22Rv1 (cell line): Measurements from ENCODE around the gene MGAT5.

Experiments
- H3K27ac ChIP-seq: fragments of 450-650 bp; 2 replicates; pipeline ENCODE4 v1.5.1; 2017
- ZFX ChIP-seq: fragments of 450-650 bp; IDR thresholded peaks from 2 replicates; pipeline ENCODE4 v1.6.1; 2017; ENCODE audit warnings: antibody characterized with exemption, borderline replicate concordance
- TF ChIP-seq, protein P1 (sequence below): fragments of 450-650 bp; IDR thresholded peaks from 2 replicates; pipeline ENCODE4 v1.5.1; 2017; ENCODE audit warnings: mild to moderate bottlenecking

Gene MGAT5

DNA sequence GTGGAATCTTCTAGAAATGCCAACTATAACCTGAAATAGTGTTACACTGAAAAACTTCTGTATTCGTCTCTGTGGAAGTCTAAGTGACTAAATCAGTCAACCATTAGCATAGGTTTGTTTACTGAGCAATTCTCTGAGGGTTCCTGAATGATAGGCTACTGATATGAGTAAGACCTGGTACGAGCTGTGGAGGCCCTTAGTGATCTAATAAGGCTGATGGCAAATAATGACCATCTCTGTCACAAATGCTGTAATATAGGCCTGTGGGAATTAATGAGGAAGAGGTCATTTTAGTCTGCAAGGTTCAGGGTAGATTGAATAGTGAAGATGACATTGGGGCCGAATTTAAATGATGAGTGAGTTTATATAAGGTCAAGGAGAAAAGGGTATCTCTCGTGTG is 82.5 kb downstream of the MGAT5 start:
- H3K27ac ChIP-seq, result no peak overlapping the region
- no peak for TF ChIP-seq ZFX
- TF ChIP-seq, protein P1, sequence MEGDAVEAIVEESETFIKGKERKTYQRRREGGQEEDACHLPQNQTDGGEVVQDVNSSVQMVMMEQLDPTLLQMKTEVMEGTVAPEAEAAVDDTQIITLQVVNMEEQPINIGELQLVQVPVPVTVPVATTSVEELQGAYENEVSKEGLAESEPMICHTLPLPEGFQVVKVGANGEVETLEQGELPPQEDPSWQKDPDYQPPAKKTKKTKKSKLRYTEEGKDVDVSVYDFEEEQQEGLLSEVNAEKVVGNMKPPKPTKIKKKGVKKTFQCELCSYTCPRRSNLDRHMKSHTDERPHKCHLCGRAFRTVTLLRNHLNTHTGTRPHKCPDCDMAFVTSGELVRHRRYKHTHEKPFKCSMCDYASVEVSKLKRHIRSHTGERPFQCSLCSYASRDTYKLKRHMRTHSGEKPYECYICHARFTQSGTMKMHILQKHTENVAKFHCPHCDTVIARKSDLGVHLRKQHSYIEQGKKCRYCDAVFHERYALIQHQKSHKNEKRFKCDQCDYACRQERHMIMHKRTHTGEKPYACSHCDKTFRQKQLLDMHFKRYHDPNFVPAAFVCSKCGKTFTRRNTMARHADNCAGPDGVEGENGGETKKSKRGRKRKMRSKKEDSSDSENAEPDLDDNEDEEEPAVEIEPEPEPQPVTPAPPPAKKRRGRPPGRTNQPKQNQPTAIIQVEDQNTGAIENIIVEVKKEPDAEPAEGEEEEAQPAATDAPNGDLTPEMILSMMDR, result no peak

DNA sequence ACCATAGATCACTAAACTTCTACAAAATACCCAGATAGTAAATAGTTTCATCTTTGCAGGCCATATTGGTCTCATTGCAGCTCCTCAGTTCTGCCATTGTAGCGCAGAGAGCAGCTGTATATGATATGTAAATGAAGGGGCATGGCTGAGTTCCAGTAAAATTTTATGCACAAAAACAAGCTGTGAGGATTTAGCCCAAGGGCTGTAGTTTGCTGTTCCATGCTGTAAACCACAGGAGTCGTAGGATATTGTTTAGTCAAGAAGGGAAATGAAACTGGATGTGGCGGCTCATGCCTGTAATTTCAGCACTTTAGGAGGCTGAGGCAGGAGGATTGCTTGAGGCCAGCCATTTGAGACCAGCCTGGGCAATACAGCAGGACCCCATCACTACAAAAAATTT is 83.0 kb downstream of the MGAT5 start:
- no peak overlapping the region for H3K27ac ChIP-seq
- TF ChIP-seq, protein P1, result no peak
- TF ChIP-seq ZFX, result no peak

DNA sequence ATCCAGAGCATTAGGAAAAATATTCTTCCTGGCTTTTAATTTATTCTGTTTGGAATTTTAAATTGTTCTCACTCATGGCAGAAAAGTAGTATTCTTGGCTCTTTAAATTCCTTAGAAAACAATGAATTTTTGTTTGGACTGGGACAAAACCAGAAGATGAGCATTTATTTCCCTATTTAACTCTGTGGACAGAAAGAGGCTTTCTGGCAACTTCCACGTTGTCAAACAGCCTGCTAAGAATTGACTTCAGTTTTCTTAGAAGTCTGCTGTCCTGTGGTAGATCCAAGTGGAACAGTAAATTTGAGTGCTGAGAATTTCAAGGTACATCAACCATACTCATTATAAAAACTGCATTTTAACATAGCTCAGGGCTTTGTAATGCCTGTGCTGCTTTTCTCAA is 83.8 kb downstream of the MGAT5 start:
- H3K27ac ChIP-seq, result no peak overlapping the region
- TF ChIP-seq ZFX, result no peak
- TF ChIP-seq, protein P1, result no peak

DNA sequence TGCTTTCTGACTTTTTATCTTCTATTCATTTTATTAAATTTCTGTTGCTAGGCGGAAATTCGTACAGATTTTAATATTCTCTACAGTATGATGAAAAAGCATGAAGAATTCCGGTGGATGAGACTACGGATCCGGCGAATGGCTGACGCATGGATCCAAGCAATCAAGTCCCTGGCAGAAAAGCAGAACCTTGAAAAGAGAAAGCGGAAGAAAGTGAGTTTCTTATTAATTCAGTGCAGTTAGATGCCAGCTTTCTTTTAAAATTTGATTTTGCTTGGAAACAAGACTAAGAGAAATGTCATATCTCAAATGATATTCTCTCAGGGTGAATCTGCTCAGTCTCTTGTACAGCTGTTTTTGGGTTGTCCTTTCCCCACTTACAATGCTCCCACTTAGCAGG is 84.3 kb downstream of the MGAT5 start:
- no peak overlapping the region for H3K27ac ChIP-seq
- TF ChIP-seq ZFX, result no peak
- TF ChIP-seq, protein P1, result no peak

DNA sequence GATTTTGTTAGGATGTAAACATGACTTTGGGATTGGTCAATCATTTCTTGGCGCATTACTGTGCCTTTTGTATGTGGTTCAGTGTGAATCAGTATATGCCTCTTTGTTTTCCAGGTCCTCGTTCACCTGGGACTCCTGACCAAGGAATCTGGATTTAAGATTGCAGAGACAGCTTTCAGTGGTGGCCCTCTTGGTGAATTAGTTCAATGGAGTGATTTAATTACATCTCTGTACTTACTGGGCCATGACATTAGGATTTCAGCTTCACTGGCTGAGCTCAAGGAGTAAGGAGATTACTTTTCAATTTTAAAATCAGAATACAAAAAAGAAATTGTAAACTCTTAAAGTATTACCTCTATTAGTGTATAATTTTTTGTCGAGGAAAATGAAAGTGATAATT is 87.6 kb downstream of the MGAT5 start:
- H3K27ac ChIP-seq, result no peak overlapping the region
- TF ChIP-seq, protein P1, result no peak
- TF ChIP-seq ZFX, result no peak

DNA sequence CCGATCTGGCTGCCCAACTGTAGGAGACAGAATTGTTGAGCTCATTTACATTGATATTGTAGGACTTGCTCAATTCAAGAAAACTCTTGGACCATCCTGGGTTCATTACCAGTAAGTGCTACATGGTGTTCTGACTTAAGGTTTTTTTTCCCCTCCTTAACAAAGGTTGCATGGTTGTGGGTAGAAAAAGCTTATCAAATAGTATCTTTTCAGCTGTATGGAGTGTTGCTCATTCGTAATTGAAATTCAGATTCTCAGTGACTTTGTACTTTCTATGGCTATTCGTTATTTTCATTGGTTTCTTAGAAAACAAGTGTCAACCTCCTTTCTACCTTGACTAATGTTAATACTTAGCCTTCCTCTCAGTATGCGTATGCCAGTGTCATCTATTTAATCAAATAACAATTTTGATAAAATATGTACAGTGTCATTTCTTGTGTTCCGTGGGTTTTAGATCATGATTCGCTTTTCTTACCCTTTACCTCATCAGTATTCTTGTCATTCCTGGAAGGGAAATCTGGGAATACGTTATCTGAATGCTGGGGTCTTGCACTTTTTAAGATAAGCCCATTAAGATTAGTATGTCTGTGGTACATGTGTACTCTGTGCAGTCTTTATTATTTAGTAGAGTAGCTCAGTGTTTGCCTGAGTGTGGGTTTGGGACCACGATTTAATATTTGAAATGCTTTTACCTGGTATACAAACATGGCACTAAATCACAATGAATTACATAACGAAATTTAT is 91.3 kb downstream of the MGAT5 start:
- no peak overlapping the region for H3K27ac ChIP-seq
- TF ChIP-seq, protein P1, result no peak
- no peak for TF ChIP-seq ZFX

DNA sequence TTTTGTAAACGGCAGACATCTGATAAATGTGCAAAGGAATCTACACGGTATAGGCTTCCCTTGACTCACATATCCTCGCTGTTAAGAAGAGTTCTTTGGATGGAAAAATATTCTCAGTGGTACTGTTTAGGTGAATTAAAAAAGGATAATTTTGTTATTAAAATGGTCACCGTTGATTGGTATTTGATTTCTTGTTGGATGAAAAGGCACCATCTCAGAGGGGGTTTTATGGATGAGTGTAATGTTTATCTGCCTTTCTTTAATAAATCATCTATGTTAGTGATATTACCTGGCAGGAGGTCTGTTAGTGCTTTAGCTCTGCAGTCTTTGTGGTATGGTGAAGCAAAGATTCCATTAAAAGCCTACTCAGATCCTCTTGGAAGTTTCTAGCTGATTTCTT is 92.3 kb downstream of the MGAT5 start:
- TF ChIP-seq, protein P1, result no peak
- no peak for TF ChIP-seq ZFX
- no peak overlapping the region for H3K27ac ChIP-seq
